ENCODE results near the gene CCDC86. TPM values are rescaled to one million over a fixed set of nuclear protein-coding genes. Genes with fewer than 3 reads are reported as not detected.
"Not testable (repeated sequence)": the region's sequence is repeated elsewhere in the genome, so short reads cannot be mapped to it uniquely, and the experiment has no call there.

CCDC86 gene
- total RNA-seq, 1 experiment from 2014 or later, result 53.5 TPM

DNA sequence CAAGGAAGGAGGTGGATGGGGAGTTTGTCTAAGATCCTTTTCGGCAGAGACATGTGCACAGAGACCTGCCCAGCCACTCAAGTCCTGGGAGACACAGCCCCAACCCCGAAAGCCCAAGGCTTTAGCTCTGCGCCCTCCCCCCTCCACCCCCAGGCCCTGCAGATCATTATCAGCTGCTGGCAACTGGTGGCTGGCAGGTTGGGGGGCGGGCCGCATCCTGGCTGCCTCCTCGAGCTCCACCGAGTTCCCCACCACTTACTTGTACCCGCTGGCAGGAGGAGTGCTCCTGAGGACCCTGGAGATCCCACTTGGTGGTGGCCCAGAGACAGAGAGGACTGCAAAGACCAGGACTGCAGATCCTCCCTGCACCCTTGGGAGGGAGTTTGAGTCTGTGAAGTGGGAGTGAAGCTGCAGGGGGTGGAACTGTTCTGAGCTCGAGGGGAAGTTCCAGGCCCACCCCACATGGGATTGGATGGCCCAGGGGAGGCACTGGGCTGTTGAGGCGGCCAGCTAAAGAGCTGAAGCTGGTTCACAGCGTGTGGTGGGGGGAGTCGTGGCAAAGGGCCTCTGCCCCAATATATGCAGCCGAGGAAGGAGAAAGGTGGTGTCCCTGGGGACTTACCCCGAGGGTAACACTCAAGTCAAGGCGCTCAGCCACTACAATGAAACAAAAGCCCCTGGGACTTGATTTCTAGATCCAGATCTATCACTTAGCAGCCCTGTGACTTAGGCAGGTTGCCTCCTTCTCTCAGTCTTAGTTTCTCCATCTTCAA is 19.9 kb upstream of the CCDC86 start (continued):
- TF ChIP-seq, protein P1, sequence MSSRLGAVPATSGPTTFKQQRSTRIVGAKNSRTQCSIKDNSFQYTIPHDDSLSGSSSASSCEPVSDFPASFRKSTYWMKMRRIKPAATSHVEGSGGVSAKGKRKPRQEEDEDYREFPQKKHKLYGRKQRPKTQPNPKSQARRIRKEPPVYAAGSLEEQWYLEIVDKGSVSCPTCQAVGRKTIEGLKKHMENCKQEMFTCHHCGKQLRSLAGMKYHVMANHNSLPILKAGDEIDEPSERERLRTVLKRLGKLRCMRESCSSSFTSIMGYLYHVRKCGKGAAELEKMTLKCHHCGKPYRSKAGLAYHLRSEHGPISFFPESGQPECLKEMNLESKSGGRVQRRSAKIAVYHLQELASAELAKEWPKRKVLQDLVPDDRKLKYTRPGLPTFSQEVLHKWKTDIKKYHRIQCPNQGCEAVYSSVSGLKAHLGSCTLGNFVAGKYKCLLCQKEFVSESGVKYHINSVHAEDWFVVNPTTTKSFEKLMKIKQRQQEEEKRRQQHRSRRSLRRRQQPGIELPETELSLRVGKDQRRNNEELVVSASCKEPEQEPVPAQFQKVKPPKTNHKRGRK (CRISPR knock-in tag; IDR thresholded peaks at IDR 0.05; ENCODE audit: borderline replicate concordance), result no peak

DNA sequence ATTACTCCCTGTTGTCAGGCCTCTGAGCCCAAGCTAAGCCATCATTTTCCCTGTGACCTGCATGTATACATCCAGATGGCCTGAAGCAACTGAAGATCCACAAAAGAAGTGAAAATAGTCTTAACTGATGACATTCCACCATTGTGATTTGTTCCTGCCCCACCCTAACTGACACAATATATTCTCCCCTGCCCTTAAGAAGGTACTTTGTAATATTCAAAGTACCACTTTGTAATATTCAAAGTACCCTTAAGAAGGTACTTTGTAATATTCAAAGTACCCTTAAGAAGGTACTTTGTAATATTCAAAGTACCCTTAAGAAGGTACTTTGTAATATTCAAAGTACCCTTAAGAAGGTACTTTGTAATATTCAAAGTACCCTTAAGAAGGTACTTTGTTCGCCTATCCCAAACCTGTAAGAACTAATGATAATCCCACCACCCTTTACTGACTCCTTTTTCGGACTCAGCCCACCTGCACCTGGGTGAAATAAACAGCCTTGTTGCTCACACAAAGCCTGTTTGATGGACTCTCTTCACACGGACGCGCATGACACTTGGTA is 18.1 kb upstream of the CCDC86 start:
- POLR2A ChIA-PET; ATAC-seq; H3K36me3 Mint-ChIP-seq; H3K4me3 Mint-ChIP-seq; H3K9me3 Mint-ChIP-seq; H3K4me1 Mint-ChIP-seq; DNase-seq (ENCODE audit: low spot score); H3K27me3 Mint-ChIP-seq (ENCODE audit: low read depth); H3K27ac Mint-ChIP-seq: not testable (repeated sequence)
- CTCF ChIA-PET, result interaction anchor here (2.6 kb wide), 1 partner anchor 64 kb away, joined by 16 read pairs; no protein-coding TSS in a partner anchor

DNA sequence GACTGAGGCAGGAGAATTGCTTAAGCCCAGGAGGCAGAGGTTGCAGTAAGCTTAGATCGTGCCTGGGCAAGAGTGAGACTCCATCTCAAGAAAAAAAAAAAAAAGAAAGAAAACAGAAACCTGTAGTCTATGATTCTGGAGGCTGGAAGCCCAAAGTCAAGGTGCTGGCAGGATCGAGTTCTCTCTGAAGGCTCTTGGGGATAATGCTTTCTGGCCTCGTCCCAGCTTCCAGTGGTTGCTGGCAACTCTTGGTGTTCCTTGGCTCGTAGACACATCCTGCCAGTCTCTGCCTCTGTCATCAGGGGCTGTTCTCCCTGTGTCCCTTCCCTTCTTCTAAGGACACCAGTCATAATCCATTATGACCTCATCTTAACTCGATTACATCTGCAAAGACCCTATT is 16.8 kb upstream of the CCDC86 start:
- ATAC-seq, result no peak

DNA sequence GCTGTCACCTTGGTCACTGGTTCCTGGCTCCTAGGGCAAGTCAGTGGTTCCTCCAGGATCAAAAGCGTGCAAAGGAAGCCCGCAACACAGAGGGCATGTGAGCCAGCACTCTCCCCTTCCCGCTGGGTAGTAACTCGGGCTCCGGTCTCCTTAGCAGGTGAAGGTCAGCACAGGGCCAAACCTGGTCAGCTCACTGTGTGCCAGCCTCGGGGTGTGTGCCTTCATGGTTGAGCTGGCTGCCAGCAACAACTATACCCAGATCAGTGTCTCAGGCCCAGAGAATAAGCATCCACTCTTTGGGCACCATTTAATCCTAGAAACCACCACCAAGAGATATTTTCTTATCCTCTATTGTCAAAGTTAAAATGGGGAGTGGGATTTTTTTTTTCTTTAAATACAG is 16.1 kb upstream of the CCDC86 start:
- no peak overlapping the region for H3K27ac Mint-ChIP-seq
- DNase-seq (ENCODE audit: low spot score) (no peak), ATAC-seq (no peak)
- POLR2A ChIA-PET, result no interaction called here
- CTCF ChIA-PET, result interaction anchor here (2.6 kb wide), 1 partner anchor 62 kb away, joined by 16 read pairs; no protein-coding TSS in a partner anchor
- H3K9me3 Mint-ChIP-seq, result no peaks in the 10 kb centered on the region
- H3K4me3 Mint-ChIP-seq, result no peak overlapping the region
- no peaks in the 10 kb centered on the region for H3K4me1 Mint-ChIP-seq
- no peaks in the 10 kb centered on the region for H3K27me3 Mint-ChIP-seq (ENCODE audit: low read depth)
- no peaks in the 10 kb centered on the region for H3K36me3 Mint-ChIP-seq
- TF ChIP-seq, protein P2, sequence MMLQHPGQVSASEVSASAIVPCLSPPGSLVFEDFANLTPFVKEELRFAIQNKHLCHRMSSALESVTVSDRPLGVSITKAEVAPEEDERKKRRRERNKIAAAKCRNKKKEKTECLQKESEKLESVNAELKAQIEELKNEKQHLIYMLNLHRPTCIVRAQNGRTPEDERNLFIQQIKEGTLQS (CRISPR knock-in tag; conservative IDR thresholded peaks at IDR 0.05), result no peak
- TF ChIP-seq, protein P3, sequence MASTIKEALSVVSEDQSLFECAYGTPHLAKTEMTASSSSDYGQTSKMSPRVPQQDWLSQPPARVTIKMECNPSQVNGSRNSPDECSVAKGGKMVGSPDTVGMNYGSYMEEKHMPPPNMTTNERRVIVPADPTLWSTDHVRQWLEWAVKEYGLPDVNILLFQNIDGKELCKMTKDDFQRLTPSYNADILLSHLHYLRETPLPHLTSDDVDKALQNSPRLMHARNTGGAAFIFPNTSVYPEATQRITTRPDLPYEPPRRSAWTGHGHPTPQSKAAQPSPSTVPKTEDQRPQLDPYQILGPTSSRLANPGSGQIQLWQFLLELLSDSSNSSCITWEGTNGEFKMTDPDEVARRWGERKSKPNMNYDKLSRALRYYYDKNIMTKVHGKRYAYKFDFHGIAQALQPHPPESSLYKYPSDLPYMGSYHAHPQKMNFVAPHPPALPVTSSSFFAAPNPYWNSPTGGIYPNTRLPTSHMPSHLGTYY (CRISPR knock-in tag; IDR thresholded peaks at IDR 0.05), result no peak
- TF ChIP-seq, protein P4, sequence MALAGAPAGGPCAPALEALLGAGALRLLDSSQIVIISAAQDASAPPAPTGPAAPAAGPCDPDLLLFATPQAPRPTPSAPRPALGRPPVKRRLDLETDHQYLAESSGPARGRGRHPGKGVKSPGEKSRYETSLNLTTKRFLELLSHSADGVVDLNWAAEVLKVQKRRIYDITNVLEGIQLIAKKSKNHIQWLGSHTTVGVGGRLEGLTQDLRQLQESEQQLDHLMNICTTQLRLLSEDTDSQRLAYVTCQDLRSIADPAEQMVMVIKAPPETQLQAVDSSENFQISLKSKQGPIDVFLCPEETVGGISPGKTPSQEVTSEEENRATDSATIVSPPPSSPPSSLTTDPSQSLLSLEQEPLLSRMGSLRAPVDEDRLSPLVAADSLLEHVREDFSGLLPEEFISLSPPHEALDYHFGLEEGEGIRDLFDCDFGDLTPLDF (CRISPR knock-in tag; IDR thresholded peaks at IDR 0.05), result no peak
- TF ChIP-seq EMX1 (CRISPR knock-in tag; IDR thresholded peaks at IDR 0.05), result no peak
- TF ChIP-seq, protein P5, sequence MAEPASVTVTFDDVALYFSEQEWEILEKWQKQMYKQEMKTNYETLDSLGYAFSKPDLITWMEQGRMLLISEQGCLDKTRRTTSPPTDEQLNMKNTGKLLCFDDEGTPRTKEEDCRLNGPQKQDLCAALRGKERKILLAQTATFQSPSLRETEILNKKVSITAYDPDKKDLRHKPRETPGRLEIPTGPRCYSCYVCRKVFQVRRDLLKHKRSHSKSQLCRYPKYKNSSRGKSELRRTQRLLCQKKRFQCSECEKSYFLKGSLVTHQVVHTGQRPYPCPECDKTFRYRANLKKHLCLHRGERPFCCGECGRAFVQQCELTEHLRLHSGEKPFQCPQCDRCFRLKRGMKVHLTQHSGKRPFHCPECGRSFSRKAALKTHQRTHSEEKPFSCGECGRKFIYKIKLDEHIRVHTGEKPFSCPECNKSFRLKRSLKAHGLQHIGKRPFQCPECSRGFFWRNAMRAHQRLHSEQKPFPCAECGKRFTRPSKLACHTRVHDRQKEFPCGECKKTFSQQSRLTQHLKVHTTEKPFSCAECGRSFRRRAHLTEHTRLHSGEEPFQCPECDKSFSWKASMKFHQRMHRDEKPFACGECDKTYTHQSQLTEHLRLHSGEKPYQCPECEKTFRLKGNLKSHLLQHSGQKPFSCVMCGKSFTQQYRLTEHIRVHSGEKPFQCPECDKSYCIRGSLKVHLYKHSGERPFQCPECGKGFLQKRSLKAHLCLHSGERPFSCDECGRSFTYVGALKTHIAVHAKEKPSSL (CRISPR knock-in tag; conservative IDR thresholded peaks at IDR 0.05), result no peak
- TF ChIP-seq JAZF1 (CRISPR knock-in tag; IDR thresholded peaks at IDR 0.05), result no peak
- TF ChIP-seq OVOL2 (CRISPR knock-in tag; IDR thresholded peaks at IDR 0.05; ENCODE audit: borderline replicate concordance), result no peak
- TF ChIP-seq NR1H2 (CRISPR knock-in tag; IDR thresholded peaks at IDR 0.05), result no peak
- TF ChIP-seq ZBTB21 (CRISPR knock-in tag; IDR thresholded peaks at IDR 0.05; ENCODE audit: borderline replicate concordance), result no peak
- no peak for TF ChIP-seq TP53 (CRISPR knock-in tag; IDR thresholded peaks at IDR 0.05)
- TF ChIP-seq, protein P6, sequence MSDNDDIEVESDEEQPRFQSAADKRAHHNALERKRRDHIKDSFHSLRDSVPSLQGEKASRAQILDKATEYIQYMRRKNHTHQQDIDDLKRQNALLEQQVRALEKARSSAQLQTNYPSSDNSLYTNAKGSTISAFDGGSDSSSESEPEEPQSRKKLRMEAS (CRISPR knock-in tag; IDR thresholded peaks at IDR 0.05), result no peak
- TF ChIP-seq, protein P7, sequence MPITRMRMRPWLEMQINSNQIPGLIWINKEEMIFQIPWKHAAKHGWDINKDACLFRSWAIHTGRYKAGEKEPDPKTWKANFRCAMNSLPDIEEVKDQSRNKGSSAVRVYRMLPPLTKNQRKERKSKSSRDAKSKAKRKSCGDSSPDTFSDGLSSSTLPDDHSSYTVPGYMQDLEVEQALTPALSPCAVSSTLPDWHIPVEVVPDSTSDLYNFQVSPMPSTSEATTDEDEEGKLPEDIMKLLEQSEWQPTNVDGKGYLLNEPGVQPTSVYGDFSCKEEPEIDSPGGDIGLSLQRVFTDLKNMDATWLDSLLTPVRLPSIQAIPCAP (CRISPR knock-in tag; IDR thresholded peaks at IDR 0.05), result no peak
- TF ChIP-seq, protein P8, sequence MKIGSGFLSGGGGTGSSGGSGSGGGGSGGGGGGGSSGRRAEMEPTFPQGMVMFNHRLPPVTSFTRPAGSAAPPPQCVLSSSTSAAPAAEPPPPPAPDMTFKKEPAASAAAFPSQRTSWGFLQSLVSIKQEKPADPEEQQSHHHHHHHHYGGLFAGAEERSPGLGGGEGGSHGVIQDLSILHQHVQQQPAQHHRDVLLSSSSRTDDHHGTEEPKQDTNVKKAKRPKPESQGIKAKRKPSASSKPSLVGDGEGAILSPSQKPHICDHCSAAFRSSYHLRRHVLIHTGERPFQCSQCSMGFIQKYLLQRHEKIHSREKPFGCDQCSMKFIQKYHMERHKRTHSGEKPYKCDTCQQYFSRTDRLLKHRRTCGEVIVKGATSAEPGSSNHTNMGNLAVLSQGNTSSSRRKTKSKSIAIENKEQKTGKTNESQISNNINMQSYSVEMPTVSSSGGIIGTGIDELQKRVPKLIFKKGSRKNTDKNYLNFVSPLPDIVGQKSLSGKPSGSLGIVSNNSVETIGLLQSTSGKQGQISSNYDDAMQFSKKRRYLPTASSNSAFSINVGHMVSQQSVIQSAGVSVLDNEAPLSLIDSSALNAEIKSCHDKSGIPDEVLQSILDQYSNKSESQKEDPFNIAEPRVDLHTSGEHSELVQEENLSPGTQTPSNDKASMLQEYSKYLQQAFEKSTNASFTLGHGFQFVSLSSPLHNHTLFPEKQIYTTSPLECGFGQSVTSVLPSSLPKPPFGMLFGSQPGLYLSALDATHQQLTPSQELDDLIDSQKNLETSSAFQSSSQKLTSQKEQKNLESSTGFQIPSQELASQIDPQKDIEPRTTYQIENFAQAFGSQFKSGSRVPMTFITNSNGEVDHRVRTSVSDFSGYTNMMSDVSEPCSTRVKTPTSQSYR (CRISPR knock-in tag; IDR thresholded peaks at IDR 0.05), result no peak
- no peak for TF ChIP-seq TCF7 (CRISPR knock-in tag; IDR thresholded peaks at IDR 0.05; ENCODE audit: low read depth)
- TF ChIP-seq NFYB (CRISPR knock-in tag; conservative IDR thresholded peaks at IDR 0.05; ENCODE audit: low read depth), result no peak

More for the DNA sequence above, 16.8 kb upstream of the CCDC86 start:
- Mint-ChIP-seq H3K9me3 (no peaks in the 10 kb centered on the region), H3K4me3 (no peak overlapping the region), H3K27me3 (ENCODE audit: low read depth) (no peaks in the 10 kb centered on the region), H3K27ac (no peak overlapping the region), H3K4me1 (no peaks in the 10 kb centered on the region), H3K36me3 (no peaks in the 10 kb centered on the region)
- ChIA-PET POLR2A (no interaction called here), CTCF (interaction anchor here (0.7 to 2.6 kb wide), 3 partner anchors 13 to 74 kb away, joined by 3 to 16 read pairs (median 5); no protein-coding TSS in a partner anchor)
- TF ChIP-seq NFATC4 (CRISPR knock-in tag; IDR thresholded peaks at IDR 0.05), result no peak
- no peak for DNase-seq (ENCODE audit: low spot score)
